HG03139 (cell line): ENCODE measurements around the gene EFR3B.
"Not testable (repeated sequence)": the region's sequence is repeated elsewhere in the genome, so short reads cannot be mapped to it uniquely, and the experiment has no call there.

Source experiments
- ATAC-seq: cut with Tn5 transposase; IDR thresholded peaks from one replicate; pipeline ENCODE4 v1.9.1; 2021; ENCODE audit not compliant: unreplicated experiment

EFR3B gene

GRCh38 chr2:25146896-25147295, 105.0 kb downstream of the EFR3B start:
- no peak for ATAC-seq

GRCh38 chr2:25149646-25150045, 107.8 kb downstream of the EFR3B start:
- ATAC-seq = no peak

- not testable (repeated sequence) for ATAC-seq
These were observed 109.1 kb downstream of the EFR3B start for GRCh38 chr2:25150993-25151392.

GRCh38 chr2:25151718-25152117, 109.8 kb downstream of the EFR3B start:
- no peak for ATAC-seq

- ATAC-seq = no peak
These were observed 113.5 kb downstream of the EFR3B start for GRCh38 chr2:25155401-25155800.

GRCh38 chr2:25158096-25158852, 116.4 kb downstream of the EFR3B start:
- ATAC-seq = no peak

GRCh38 chr2:25159949-25160348, 118.1 kb downstream of the EFR3B start:
- ATAC-seq = no peak

GRCh38 chr2:25160376-25160775, 118.5 kb downstream of the EFR3B start:
- ATAC-seq = no peak

GRCh38 chr2:25161055-25161781, 119.3 kb downstream of the EFR3B start:
- no peak for ATAC-seq

- ATAC-seq = not testable (repeated sequence)
These were observed 120.2 kb downstream of the EFR3B start for GRCh38 chr2:25162061-25162460.

- no peak for ATAC-seq
These were observed 122.7 kb downstream of the EFR3B start for GRCh38 chr2:25164561-25164960.

GRCh38 chr2:25165992-25166875, 124.4 kb downstream of the EFR3B start:
- peak; percentile 66 for ATAC-seq

GRCh38 chr2:25168256-25169072, 126.6 kb downstream of the EFR3B start, which contains the start of gene POMC:
TSS of gene POMC (minus strand) at chr2:25168580. CDS start at chr2:25164772, 3,808 bp downstream.
- ATAC-seq = no peak

- ATAC-seq = no peak
These were observed 127.2 kb downstream of the EFR3B start for GRCh38 chr2:25169073-25169470.

GRCh38 chr2:25170888-25171287, 129.0 kb downstream of the EFR3B start:
- no peak for ATAC-seq

- no peak for ATAC-seq
These were observed 131.8 kb downstream of the EFR3B start for GRCh38 chr2:25173719-25174118.

- ATAC-seq = no peak
These were observed 132.5 kb downstream of the EFR3B start for GRCh38 chr2:25174192-25174861.

GRCh38 chr2:25176138-25176537, 134.3 kb downstream of the EFR3B start:
- ATAC-seq = no peak

- ATAC-seq = no peak
These were observed 134.8 kb downstream of the EFR3B start for GRCh38 chr2:25176541-25177181.
